T-helper 2 cell treated with Interferon-gamma antibody and Interleukin-4, amounts not matched to agents 5 μg/mL and 100 μg/mL, for 36 hours (primary cell): ENCODE results near the gene RFC2.
"Not testable (repeated sequence)": the region's sequence is repeated elsewhere in the genome, so short reads cannot be mapped to it uniquely, and the experiment has no call there.

ENCODE experiments used
- DNase-seq: peaks from one replicate; pipeline ENCODE4 v3.0.0; 2021; ENCODE audit warnings: low spot score
- H3K27ac Mint-ChIP-seq: one replicate; pipeline ENCODE4 v1.8.0; 2021; ENCODE audit warnings: mild to moderate bottlenecking, mixed read lengths
- H3K27me3 Mint-ChIP-seq: one replicate; pipeline ENCODE4 v1.8.0; 2021; ENCODE audit warnings: low read depth, mixed read lengths
- H3K36me3 Mint-ChIP-seq: one replicate; pipeline ENCODE4 v1.8.0; 2021; ENCODE audit warnings: low read depth, mixed read lengths
- H3K4me1 Mint-ChIP-seq: one replicate; pipeline ENCODE4 v1.8.0; 2021; ENCODE audit warnings: low read depth, mixed read lengths
- H3K4me3 Mint-ChIP-seq: one replicate; pipeline ENCODE4 v1.8.0; 2022; ENCODE audit warnings: mild to moderate bottlenecking, moderate library complexity, mixed read lengths
- H3K9me3 Mint-ChIP-seq: one replicate; pipeline ENCODE4 v1.8.0; 2021; ENCODE audit warnings: mixed read lengths

The RFC2 gene

DNA sequence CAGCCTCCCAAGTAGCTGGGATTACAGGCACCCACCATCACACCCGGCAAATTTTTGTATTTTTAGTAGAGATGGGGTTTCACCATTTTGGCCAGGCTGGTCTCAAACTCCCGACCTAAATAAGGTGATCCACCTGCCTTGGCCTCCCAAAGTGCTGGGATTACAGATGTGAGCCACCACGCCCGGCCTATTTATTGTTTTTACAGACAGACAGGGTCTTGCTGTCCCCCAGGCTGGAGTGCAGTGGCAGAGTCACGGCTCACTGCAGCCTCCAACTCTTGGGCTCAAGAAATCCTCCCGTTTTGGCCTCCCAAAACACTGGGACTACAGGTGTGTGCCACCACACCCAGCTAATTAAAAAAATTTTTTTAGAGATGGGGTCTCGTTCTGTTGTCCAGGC is 46.0 kb downstream of the RFC2 start:
- H3K27ac Mint-ChIP-seq, H3K36me3 Mint-ChIP-seq, DNase-seq, H3K9me3 Mint-ChIP-seq, H3K27me3 Mint-ChIP-seq, H3K4me3 Mint-ChIP-seq: not testable (repeated sequence)
- peaks cover 26% of the 10 kb centered on the region for H3K4me1 Mint-ChIP-seq

DNA sequence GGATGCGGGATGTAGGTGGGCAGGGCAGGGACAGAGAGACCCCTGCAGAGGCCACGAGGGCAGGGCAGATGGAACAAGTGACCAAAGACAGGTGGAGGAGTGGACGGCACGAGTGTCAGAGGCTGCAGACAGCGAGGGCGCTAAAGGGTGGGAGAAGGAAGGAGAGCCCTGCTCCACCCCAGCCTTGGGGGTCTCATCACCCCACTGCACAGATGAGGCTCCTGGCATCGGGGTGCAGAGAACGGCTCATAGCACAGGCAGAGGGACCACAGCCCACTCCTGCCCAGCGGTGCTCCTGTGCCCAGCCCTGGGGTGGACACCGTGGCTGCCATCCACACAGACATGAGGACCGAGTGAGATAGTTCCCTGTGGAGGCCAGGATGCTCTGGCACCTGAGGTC is 46.6 kb downstream of the RFC2 start:
- no peaks in the 10 kb centered on the region for H3K9me3 Mint-ChIP-seq
- peaks cover 28% of the 10 kb centered on the region for H3K4me1 Mint-ChIP-seq
- peak overlapping the region; percentile 45 for H3K4me3 Mint-ChIP-seq
- peaks cover 6% of the 10 kb centered on the region for H3K36me3 Mint-ChIP-seq
- no peak for DNase-seq
- no peak overlapping the region for H3K27ac Mint-ChIP-seq
- H3K27me3 Mint-ChIP-seq: peaks cover 2% of the 10 kb centered on the region

DNA sequence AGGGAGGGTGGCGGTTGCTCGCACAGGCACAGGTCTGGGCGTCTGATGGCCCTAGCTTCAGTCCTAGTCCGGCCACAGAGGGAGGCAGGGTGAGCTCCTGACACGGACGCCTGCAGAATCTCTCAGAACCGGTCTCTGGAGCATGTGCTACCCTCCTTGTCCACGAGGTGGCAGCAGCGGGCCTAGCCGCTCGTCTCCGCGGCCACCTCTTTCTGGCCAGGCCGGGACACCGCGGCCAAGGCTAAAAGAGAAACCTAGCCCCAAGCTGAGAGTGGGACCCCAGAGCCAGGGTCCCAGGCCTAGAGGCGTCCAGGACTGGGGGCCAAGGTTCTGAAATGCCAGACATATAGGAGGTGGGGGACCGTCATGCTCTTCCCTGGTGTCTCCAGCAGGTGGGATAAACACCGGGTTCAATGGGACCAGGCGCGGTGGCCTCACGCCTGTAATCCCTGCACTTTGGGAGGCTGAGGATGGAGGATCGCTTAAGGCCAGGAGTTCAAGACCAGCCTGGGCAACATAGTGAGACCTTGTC is 47.5 kb downstream of the RFC2 start:
- H3K27ac Mint-ChIP-seq: no peak overlapping the region
- H3K9me3 Mint-ChIP-seq: no peaks in the 10 kb centered on the region
- peaks cover 2% of the 10 kb centered on the region for H3K27me3 Mint-ChIP-seq
- H3K4me1 Mint-ChIP-seq: peaks cover 28% of the 10 kb centered on the region
- DNase-seq: peak; percentile 75
- H3K4me3 Mint-ChIP-seq: peak overlapping the region; percentile 45
- peaks cover 5% of the 10 kb centered on the region for H3K36me3 Mint-ChIP-seq

DNA sequence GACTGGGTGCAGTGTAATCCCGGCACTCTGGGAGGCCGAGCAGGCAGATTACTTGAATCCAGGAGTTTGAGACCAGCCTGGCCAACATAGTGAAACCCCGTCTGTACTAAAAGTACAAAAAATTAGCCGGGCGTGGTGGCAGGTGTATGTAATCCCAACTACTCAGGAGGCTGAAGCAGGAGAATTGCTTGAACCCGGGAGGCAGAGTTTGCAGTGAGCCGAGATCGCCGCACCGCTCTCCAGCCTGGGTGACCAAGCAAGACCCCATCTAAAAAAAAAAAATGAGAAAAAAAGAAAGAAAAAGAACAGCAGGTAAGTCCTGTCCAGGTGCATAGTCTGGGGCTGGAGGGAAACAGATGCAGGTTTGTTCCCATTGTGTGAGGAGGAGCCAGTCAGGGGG is 48.1 kb downstream of the RFC2 start:
- not testable (repeated sequence) for H3K27me3 Mint-ChIP-seq, H3K4me3 Mint-ChIP-seq, H3K36me3 Mint-ChIP-seq, H3K27ac Mint-ChIP-seq, H3K9me3 Mint-ChIP-seq, DNase-seq
- H3K4me1 Mint-ChIP-seq: peaks cover 28% of the 10 kb centered on the region

DNA sequence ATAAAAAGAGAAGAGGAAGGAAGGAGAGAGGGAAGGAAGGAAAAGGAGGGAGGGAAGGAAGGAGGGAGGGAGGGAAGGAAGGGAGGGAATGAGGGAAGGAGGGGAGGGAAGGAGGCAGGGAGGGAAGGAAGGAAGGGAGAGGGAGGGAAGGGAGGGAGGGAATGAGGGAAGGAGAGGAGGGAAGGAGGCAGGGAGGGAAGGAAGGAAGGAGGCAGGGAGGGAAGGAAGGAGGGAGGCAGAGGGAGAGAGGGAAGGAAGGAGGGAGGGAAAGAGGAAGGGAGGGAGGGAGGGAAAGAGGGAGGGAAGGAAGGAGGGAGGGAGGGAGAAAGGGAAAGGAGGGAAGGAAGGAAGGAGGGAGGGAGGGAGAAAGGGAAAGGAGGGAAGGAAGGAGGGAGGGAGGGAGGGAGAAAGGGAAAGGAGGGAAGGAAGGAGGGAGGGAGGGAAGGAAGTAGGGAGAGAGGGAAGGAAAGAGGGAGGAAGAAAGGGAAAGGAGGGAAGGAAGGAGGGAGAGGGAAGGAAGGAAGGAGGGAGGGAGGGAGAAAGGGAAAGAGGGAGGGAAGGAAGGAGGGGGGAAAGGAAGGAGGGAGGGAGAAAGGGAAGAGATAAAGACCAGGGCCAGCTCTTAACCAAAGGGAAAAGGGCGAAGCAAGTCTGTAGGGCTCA is 50.1 kb downstream of the RFC2 start:
- Mint-ChIP-seq H3K36me3 (peaks cover 9% of the 10 kb centered on the region), H3K27me3 (peaks cover 2% of the 10 kb centered on the region), H3K27ac (peak overlapping the region; percentile 22), H3K9me3 (no peaks in the 10 kb centered on the region), H3K4me3 (no peak overlapping the region), H3K4me1 (peaks cover 19% of the 10 kb centered on the region)
- no peak for DNase-seq

DNA sequence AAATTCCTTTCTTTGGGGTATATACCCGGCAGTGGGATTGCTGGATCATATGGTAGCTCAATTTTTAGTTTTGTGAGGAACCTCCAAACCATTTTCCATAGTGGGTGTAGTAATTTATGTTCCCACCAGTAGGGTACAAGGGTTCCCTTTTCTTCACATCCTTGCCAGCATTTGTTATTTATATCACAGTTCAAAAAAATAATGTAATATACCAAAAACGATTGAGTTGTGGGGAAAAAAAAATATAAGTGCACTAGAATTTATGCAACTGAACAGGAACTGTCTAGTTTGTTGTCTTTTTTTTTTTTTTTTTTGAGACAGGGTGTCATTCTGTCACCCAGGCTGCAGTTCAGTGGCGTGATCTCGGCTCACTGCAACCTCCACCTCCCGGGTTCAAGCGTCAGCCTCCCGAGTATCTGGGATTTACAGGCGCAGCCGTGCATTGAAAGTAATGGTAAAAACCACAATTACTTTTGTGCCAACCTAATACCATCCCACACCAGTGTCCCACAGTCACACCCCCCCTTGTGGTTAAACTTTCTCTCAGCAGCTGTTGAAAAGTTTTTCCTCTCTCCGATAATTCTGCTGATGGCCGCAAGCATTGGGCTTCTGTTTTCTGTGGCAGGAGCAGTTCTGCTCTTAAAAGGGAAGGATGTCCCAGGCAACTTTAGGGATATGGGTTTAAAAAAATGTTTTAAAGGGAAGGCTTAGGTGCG is 51.2 kb downstream of the RFC2 start:
- H3K27me3 Mint-ChIP-seq: peaks cover 2% of the 10 kb centered on the region
- no peak overlapping the region for H3K4me3 Mint-ChIP-seq
- no peaks in the 10 kb centered on the region for H3K9me3 Mint-ChIP-seq
- DNase-seq: no peak
- H3K27ac Mint-ChIP-seq: no peak overlapping the region
- peaks cover 14% of the 10 kb centered on the region for H3K4me1 Mint-ChIP-seq
- H3K36me3 Mint-ChIP-seq: peaks cover 9% of the 10 kb centered on the region

GRCh38 chr7:74199551-74200355 is 54.4 kb downstream of the RFC2 start:
- peaks cover 2% of the 10 kb centered on the region for H3K27me3 Mint-ChIP-seq
- H3K4me1 Mint-ChIP-seq: peaks cover 6% of the 10 kb centered on the region
- no peaks in the 10 kb centered on the region for H3K9me3 Mint-ChIP-seq
- H3K4me3 Mint-ChIP-seq: no peak overlapping the region
- DNase-seq: no peak
- peaks cover 31% of the 10 kb centered on the region for H3K36me3 Mint-ChIP-seq
- no peak overlapping the region for H3K27ac Mint-ChIP-seq

- H3K36me3 Mint-ChIP-seq: peaks cover 46% of the 10 kb centered on the region
- no peak for DNase-seq
- no peaks in the 10 kb centered on the region for H3K27me3 Mint-ChIP-seq
- H3K27ac Mint-ChIP-seq: no peak overlapping the region
- no peaks in the 10 kb centered on the region for H3K4me1 Mint-ChIP-seq
- no peaks in the 10 kb centered on the region for H3K9me3 Mint-ChIP-seq
- no peak overlapping the region for H3K4me3 Mint-ChIP-seq
Observed at GRCh38 chr7:74197449-74198124, 56.6 kb downstream of the RFC2 start.

DNA sequence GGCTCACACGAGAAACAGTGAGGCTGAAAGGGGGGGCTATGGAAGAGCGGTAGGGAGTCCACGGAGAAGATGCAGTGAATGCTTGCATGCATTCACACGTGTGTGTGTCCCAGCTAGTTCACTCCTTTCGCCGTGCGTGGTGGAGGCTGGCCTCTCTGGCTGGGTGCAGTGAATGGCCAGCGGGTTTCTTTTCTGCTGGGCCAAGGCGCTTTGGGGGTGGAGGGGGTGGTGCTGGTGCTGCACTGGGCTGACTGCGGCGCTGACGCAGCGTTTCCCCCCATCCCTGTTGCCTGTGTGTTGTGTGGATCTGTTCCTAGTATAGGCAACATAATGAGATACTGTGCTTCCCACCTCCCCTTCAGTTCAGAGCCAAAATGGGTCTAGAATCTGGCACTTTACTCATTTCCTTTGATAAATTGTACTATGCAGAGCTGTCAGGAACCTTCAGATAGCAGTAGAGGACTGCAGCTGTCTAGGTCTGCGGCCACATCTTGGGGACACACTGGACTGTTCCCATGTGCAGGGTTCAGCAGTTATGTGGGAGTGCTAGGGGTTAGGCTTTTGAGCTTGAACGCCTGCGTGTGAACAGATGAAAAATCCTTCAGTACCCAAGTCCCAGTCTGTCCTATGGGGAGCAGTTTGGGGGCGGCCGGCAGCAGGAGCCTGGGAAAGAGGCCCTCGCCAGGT is 58.1 kb downstream of the RFC2 start:
- not testable (repeated sequence) for H3K27ac Mint-ChIP-seq, H3K9me3 Mint-ChIP-seq, H3K4me1 Mint-ChIP-seq, H3K4me3 Mint-ChIP-seq, H3K27me3 Mint-ChIP-seq, DNase-seq
- peaks cover 56% of the 10 kb centered on the region for H3K36me3 Mint-ChIP-seq

GRCh38 chr7:74195139-74195860 is 58.9 kb downstream of the RFC2 start:
- not testable (repeated sequence) for H3K4me3 Mint-ChIP-seq, H3K27me3 Mint-ChIP-seq, DNase-seq, H3K27ac Mint-ChIP-seq, H3K9me3 Mint-ChIP-seq, H3K4me1 Mint-ChIP-seq
- H3K36me3 Mint-ChIP-seq: peaks cover 61% of the 10 kb centered on the region

DNA sequence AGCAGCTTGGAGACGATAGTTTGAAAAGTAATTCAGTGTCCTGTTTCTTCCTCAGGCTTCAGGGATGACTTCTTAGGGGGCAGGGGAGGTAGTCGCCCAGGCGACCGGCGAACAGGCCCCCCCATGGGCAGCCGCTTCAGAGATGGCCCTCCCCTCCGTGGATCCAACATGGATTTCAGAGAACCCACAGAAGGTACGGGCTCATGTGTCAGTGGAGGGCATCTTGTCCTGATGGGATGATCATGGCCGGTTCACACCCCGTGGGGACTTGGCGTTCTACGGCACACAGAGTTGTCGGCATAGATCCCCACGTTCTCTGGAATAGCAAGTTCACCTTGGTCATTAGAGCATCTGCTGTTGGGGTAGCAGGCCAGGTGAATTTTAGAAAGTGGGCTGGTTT is 59.5 kb downstream of the RFC2 start:
- Mint-ChIP-seq H3K9me3 (no peaks in the 10 kb centered on the region), H3K4me1 (no peaks in the 10 kb centered on the region), H3K27me3 (no peaks in the 10 kb centered on the region), H3K36me3 (peaks cover 66% of the 10 kb centered on the region), H3K27ac (peak overlapping the region; percentile 47), H3K4me3 (no peak overlapping the region)
- DNase-seq: no peak

DNA sequence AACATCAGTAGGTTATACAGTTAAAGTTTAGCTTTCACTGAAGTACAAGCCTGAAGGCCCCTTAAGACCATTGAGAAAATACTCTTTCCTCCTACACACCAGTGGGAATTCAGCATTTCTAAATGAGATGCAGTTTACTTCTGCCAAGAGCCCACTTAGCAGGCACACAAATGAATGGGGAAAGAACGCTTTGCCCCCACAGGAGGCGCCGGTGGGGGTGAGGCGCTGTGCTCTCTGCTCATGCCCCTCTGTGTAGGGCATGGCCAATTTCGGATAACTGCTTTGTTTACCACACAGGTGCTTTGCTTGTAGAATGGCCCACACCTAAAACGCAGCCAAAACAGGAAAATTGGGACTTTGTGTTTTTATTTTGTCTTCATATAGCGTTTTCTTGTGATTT is 60.3 kb downstream of the RFC2 start:
- H3K27ac Mint-ChIP-seq: no peak overlapping the region
- H3K4me1 Mint-ChIP-seq: no peaks in the 10 kb centered on the region
- no peak for DNase-seq
- H3K4me3 Mint-ChIP-seq: no peak overlapping the region
- peaks cover 68% of the 10 kb centered on the region for H3K36me3 Mint-ChIP-seq
- no peaks in the 10 kb centered on the region for H3K9me3 Mint-ChIP-seq
- H3K27me3 Mint-ChIP-seq: no peaks in the 10 kb centered on the region

- Mint-ChIP-seq H3K27ac (no peak overlapping the region), H3K27me3 (no peaks in the 10 kb centered on the region), H3K4me3 (no peak overlapping the region), H3K36me3 (peaks cover 77% of the 10 kb centered on the region), H3K4me1 (no peaks in the 10 kb centered on the region), H3K9me3 (no peaks in the 10 kb centered on the region)
- no peak for DNase-seq
Observed at GRCh38 chr7:74193054-74193453, 61.1 kb downstream of the RFC2 start.
